VCaP (cell line): ENCODE data around the gene HDDC3.

Experiments used
- H3K27ac ChIP-seq: fragments of 450-650 bp; 2 replicates; pipeline ENCODE4 v1.5.1; 2017
- TF ChIP-seq, protein P1 (sequence below): fragments of 450-650 bp; conservative IDR thresholded peaks from 2 replicates; pipeline ENCODE4 v1.5.1; 2017; ENCODE audit warnings: mild to moderate bottlenecking, moderate library complexity

Gene HDDC3

GRCh38 chr15:90915216-90915807, 17.0 kb downstream of the HDDC3 start:
- H3K27ac ChIP-seq = no peak overlapping the region

GRCh38 chr15:90914305-90915080, 17.9 kb downstream of the HDDC3 start:
- TF ChIP-seq, protein P1, sequence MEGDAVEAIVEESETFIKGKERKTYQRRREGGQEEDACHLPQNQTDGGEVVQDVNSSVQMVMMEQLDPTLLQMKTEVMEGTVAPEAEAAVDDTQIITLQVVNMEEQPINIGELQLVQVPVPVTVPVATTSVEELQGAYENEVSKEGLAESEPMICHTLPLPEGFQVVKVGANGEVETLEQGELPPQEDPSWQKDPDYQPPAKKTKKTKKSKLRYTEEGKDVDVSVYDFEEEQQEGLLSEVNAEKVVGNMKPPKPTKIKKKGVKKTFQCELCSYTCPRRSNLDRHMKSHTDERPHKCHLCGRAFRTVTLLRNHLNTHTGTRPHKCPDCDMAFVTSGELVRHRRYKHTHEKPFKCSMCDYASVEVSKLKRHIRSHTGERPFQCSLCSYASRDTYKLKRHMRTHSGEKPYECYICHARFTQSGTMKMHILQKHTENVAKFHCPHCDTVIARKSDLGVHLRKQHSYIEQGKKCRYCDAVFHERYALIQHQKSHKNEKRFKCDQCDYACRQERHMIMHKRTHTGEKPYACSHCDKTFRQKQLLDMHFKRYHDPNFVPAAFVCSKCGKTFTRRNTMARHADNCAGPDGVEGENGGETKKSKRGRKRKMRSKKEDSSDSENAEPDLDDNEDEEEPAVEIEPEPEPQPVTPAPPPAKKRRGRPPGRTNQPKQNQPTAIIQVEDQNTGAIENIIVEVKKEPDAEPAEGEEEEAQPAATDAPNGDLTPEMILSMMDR = no peak
- no peak overlapping the region for H3K27ac ChIP-seq

More at GRCh38 chr15:90915216-90915807, 17.0 kb downstream of the HDDC3 start:
- TF ChIP-seq, protein P1 = no peak

- TF ChIP-seq, protein P1 = no peak
- no peak overlapping the region for H3K27ac ChIP-seq
Measured at GRCh38 chr15:90913398-90913944, 18.9 kb downstream of the HDDC3 start.

DNA sequence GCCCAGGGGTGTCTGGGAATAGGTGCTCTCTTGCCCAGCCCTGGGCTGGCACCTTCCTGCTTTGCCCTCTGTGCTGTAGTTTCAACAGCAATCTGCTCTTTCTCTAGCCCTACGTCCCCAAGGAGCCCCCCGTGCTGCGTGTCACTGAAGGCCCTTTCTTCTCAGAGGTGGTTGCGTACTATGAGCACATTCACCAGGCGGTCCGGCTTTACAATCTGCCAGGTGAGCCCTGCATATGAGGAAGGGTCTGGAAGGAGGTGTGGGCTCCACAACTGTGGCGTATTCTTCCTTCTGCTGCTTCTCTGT, 19.6 kb downstream of the HDDC3 start:
- TF ChIP-seq, protein P1 = no peak
- no peak overlapping the region for H3K27ac ChIP-seq

- no peak overlapping the region for H3K27ac ChIP-seq
- TF ChIP-seq, protein P1 = no peak
Measured at GRCh38 chr15:90911906-90912769, 20.2 kb downstream of the HDDC3 start.

DNA sequence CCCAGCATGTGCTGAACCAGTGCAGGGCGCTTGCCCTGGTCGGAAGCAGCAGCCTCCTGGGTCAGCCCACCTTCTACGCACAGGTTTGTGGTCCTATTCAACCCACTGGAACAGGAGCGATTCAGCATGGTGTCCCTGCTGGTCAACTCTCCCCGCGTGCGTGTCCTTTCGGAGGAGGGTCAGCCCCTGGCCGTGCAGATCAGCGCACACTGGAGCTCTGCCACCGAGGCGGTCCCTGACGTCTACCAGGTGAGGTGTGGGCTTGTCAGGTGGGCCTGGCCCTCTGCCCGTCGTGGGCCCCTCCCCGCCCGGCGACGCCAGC, 21.1 kb downstream of the HDDC3 start:
- no peak overlapping the region for H3K27ac ChIP-seq
- TF ChIP-seq, protein P1 = no peak
